Measurements from ENCODE around the gene RSRC1.

Gene RSRC1

GRCh38 chr3:158418035-158418434, 308.1 kb downstream of the RSRC1 start:
- no peak for DNase-seq

GRCh38 chr3:158419820-158420653, 310.1 kb downstream of the RSRC1 start:
- no peak for DNase-seq

- DNase-seq: no peak
Measured at GRCh38 chr3:158420654-158421396, 310.9 kb downstream of the RSRC1 start.

- DNase-seq: peak; percentile 39
Measured at GRCh38 chr3:158430448-158430847, 320.6 kb downstream of the RSRC1 start.

- DNase-seq: no peak
Measured at GRCh38 chr3:158430968-158431367, 321.1 kb downstream of the RSRC1 start.

- DNase-seq: no peak
Measured at GRCh38 chr3:158431829-158432228, 321.9 kb downstream of the RSRC1 start.

- peak; percentile 73 for DNase-seq
Measured at GRCh38 chr3:158434412-158435038, 324.6 kb downstream of the RSRC1 start.

GRCh38 chr3:158443632-158444031, 333.7 kb downstream of the RSRC1 start:
- DNase-seq: no peak

- no peak for DNase-seq
Measured at GRCh38 chr3:158447408-158447807, 337.5 kb downstream of the RSRC1 start.

- peak; percentile 42 for DNase-seq
Measured at GRCh38 chr3:158451405-158452055, 341.6 kb downstream of the RSRC1 start.

- DNase-seq: no peak
Measured at GRCh38 chr3:158452334-158452733, 342.4 kb downstream of the RSRC1 start.

- peak; percentile 69 for DNase-seq
Measured at GRCh38 chr3:158453004-158453403, 343.1 kb downstream of the RSRC1 start.

GRCh38 chr3:158453865-158454264, 344.0 kb downstream of the RSRC1 start:
- DNase-seq: no peak

- no peak for DNase-seq
Measured at GRCh38 chr3:158455406-158455805, 345.5 kb downstream of the RSRC1 start.

GRCh38 chr3:158456114-158456513, 346.2 kb downstream of the RSRC1 start:
- DNase-seq: peak; percentile 57

GRCh38 chr3:158458464-158458863, 348.6 kb downstream of the RSRC1 start:
- peak; percentile 74 for DNase-seq

GRCh38 chr3:158460926-158461325, 351.0 kb downstream of the RSRC1 start:
- no peak for DNase-seq

- DNase-seq: no peak
Measured at GRCh38 chr3:158463556-158463955, 353.7 kb downstream of the RSRC1 start.

- DNase-seq: no peak
Measured at GRCh38 chr3:158465074-158465473, 355.2 kb downstream of the RSRC1 start.

GRCh38 chr3:158470944-158471638, 361.2 kb downstream of the RSRC1 start:
- no peak for DNase-seq

- DNase-seq: peak; percentile 10
Measured at GRCh38 chr3:158471639-158472294, 361.9 kb downstream of the RSRC1 start.

- no peak for DNase-seq
Measured at GRCh38 chr3:158479051-158479450, 369.2 kb downstream of the RSRC1 start.

Measured in DMS53 (cell line).